Measurements from ENCODE around the gene CEP170B.

DNA sequence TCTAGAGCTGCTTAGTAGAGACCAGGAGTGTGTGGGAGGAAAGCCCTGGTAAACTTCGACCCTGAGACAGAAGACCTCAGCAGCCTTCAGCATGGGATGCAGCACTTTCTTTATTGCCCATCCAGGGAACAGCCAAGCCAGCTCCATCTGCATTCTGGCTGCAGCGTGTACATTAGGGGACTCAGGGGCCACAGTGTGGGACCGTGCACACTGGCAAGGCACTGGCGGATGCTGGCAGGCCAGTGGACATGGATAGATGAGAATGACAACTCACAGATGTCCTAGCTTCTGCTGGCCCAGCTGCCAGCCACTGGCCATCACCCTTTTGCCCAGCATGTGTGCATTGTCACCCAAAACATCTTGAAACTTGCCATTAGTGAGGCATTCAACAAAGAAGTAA is 72.1 kb downstream of the CEP170B start:
- TF ChIP-seq YY1 (IDR thresholded peaks at IDR 0.05; ENCODE audit: insufficient read depth, insufficient read length) (no peak), SUZ12 (IDR thresholded peaks at IDR 0.05; ENCODE audit: extremely low read depth, insufficient read depth, insufficient read length) (no peak)
